ENCODE data around the gene CMIP. TPM values are rescaled to one million over a fixed set of nuclear protein-coding genes. Genes with fewer than 3 reads are reported as not detected.
"Not testable (repeated sequence)": the region's sequence is repeated elsewhere in the genome, so short reads cannot be mapped to it uniquely, and the experiment has no call there.

CMIP gene
- total and polyA plus RNA-seq, 3 experiments from 2014 or later, result 1.0 to 24.4 (median 23.6) TPM

DNA sequence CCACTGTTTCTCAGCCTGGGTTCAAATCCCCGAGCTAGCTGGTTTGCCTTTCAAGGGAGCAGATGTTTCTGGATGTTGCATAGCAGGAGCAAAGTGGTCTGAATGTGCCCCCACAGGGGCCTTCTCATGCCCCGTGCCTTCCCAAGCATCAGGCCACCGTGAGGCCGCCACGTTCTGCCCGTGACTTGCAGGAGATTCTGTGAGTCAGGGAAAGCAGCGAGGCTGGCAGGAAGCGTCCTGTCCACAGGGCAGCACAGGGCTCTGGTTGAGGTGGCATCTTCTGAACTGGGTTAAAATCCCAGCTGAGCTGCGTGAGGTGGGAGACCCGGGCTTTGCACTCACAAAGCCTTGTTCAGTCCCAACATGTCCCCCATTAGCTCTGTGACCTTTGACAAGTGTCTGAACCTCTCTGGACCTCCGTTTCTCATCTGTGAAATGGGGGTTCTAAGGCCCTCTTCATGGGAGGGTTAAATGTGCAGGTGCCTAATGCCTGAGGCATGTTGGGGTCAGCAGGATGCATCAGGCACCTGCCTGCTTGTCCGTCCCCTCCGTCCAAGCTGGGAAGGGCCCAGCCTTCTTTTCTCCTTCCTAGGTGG, 239.7 kb downstream of the CMIP start:
- Histone ChIP-seq H3K27me3 (ENCODE audit: insufficient read depth, low read length, poor library complexity, severe bottlenecking) (no peaks in the 10 kb centered on the region), H3K4me3 (ENCODE audit: low read length) (no peak overlapping the region), H3K4me1 (ENCODE audit: insufficient read depth, low read length) (no peaks in the 10 kb centered on the region), H3K27ac (ENCODE audit: low read depth, low read length) (no peak overlapping the region), H3K9me3 (ENCODE audit: low read length) (no peaks in the 10 kb centered on the region), H3K36me3 (ENCODE audit: insufficient read depth, low read length) (peaks cover 11% of the 10 kb centered on the region)
- peaks cover 0 to 33% (median 2%) of the 10 kb centered on the region in 3 donors for H3K36me3 Mint-ChIP-seq
- no peak overlapping the region for H3K27ac Mint-ChIP-seq
- H3K9me3 Mint-ChIP-seq, result no peaks in the 10 kb centered on the region
- no peak overlapping the region for H3K4me3 Mint-ChIP-seq
- DNase-seq, result no peak
- H3K4me1 Mint-ChIP-seq, result peaks cover 4 to 33% (median 12%) of the 10 kb centered on the region in 3 donors
- POLR2A ChIA-PET, result no interaction called here
- H3K27me3 Mint-ChIP-seq, result no peaks in the 10 kb centered on the region
- CTCF ChIA-PET, result no interaction called here

DNA sequence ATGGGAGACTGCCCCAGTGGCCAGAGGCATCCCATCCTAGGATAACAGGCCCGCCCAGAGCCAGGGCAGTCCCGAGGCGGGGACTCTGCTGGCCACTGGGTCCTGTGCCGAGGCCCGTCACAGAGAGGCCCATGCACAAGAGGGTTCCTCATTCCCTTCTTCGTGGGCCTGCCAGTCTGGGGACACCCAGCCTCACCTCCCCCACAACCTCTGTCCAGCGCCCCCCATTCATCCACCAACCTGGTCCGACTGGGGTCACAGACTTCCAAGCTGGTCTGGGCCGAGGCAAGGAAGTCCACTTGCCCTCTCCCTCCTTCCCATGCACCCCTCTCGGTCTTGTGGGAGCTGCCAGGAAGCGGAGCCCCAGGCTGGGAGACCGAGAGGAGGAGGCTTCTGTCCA, 240.3 kb downstream of the CMIP start:
- ChIA-PET POLR2A (no interaction called here), CTCF (no interaction called here)
- Mint-ChIP-seq H3K27me3 (no peaks in the 10 kb centered on the region), H3K9me3 (no peaks in the 10 kb centered on the region), H3K4me1 (peaks cover 4 to 37% (median 12%) of the 10 kb centered on the region in 3 donors), H3K4me3 (no peak overlapping the region), H3K36me3 (peaks cover 0 to 28% (median 1%) of the 10 kb centered on the region in 3 donors), H3K27ac (no peak overlapping the region)
- H3K4me3 ChIP-seq (ENCODE audit: low read length), result no peak overlapping the region
- H3K27ac ChIP-seq (ENCODE audit: low read depth, low read length), result no peak overlapping the region
- no peaks in the 10 kb centered on the region for H3K4me1 ChIP-seq (ENCODE audit: insufficient read depth, low read length)
- no peaks in the 10 kb centered on the region for H3K27me3 ChIP-seq (ENCODE audit: insufficient read depth, low read length, poor library complexity, severe bottlenecking)
- H3K9me3 ChIP-seq (ENCODE audit: low read length), result no peaks in the 10 kb centered on the region
- peaks cover 5% of the 10 kb centered on the region for H3K36me3 ChIP-seq (ENCODE audit: insufficient read depth, low read length)
- no peak for DNase-seq

DNA sequence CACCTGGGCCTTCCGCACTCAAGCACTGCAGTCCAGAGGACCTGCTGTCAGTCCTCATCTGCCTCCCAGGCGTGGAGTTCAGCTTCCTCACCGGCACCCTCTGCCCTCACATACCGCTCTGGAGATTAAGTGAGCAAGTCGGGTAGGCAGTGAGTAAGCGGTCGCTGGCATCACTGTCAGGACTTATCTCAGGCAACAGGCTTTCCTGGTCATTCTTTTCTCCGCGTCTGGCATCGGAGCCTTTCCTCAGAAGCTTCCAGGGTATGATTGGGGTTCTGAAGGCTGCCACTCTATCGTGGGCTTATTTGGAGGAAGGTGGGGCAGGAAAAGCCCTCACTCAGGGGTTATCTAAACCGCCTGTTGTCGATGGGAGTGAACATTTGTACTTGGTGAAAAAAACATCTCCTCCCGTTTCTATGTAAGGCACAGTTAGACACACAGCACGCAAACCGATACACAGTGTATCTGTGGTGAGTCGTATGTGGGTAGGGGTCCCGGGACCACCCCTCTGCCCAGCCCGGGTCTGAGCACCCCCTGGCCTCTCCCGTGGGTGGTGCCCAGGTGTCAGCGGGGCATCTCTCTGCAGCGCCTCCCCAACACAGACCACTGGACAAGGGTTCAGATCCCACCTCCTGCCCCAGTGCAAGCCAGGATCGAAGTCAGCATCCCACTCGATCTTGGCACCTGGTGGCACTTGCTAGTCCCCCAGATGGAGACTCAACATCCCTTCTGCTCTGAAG, 242.0 kb downstream of the CMIP start:
- no peaks in the 10 kb centered on the region for H3K27me3 ChIP-seq (ENCODE audit: insufficient read depth, low read length, poor library complexity, severe bottlenecking)
- no peaks in the 10 kb centered on the region for H3K9me3 Mint-ChIP-seq
- no peak overlapping the region for H3K27ac ChIP-seq (ENCODE audit: low read depth, low read length)
- H3K27ac Mint-ChIP-seq, result peak overlapping the region in 1 of 8 donors; percentile 36
- no peak overlapping the region for H3K4me3 Mint-ChIP-seq
- no peak for DNase-seq
- H3K9me3 ChIP-seq (ENCODE audit: low read length), result no peaks in the 10 kb centered on the region
- H3K4me1 Mint-ChIP-seq, result peaks cover 4 to 35% (median 8%) of the 10 kb centered on the region in 3 donors
- H3K4me1 ChIP-seq (ENCODE audit: insufficient read depth, low read length), result no peaks in the 10 kb centered on the region
- ChIA-PET POLR2A (no interaction called here), CTCF (no interaction called here)
- H3K27me3 Mint-ChIP-seq, result no peaks in the 10 kb centered on the region
- no peaks in the 10 kb centered on the region for H3K36me3 ChIP-seq (ENCODE audit: insufficient read depth, low read length)
- peaks cover 0 to 18% (median 1%) of the 10 kb centered on the region in 3 donors for H3K36me3 Mint-ChIP-seq
- no peak overlapping the region for H3K4me3 ChIP-seq (ENCODE audit: low read length)

DNA sequence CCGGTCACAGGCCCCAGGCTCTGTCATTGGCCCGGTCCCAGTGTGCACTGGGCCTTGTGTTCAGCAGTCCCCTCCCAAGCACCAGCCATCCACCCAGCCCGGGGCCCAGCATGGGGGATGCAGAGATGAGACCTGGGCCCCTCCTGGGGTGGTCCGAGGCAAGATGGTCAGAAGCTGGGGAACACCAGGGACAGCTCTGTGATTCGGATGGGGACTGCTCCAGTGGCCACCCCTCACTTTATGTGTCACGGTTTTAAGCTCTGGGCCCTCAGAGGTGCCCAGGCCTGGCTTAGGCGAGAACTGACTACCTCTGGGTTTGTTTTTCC, 242.5 kb downstream of the CMIP start:
- ChIA-PET POLR2A (no interaction called here), CTCF (no interaction called here)
- no peaks in the 10 kb centered on the region for H3K27me3 ChIP-seq (ENCODE audit: insufficient read depth, low read length, poor library complexity, severe bottlenecking)
- Mint-ChIP-seq H3K27me3 (no peaks in the 10 kb centered on the region), H3K4me1 (peaks cover 4 to 35% (median 8%) of the 10 kb centered on the region in 3 donors), H3K27ac (no peak overlapping the region), H3K4me3 (no peak overlapping the region), H3K36me3 (peaks cover 0 to 19% (median 2%) of the 10 kb centered on the region in 3 donors), H3K9me3 (no peaks in the 10 kb centered on the region)
- no peak overlapping the region for H3K4me3 ChIP-seq (ENCODE audit: low read length)
- no peak for DNase-seq
- no peak overlapping the region for H3K27ac ChIP-seq (ENCODE audit: low read depth, low read length)
- no peaks in the 10 kb centered on the region for H3K9me3 ChIP-seq (ENCODE audit: low read length)
- no peaks in the 10 kb centered on the region for H3K4me1 ChIP-seq (ENCODE audit: insufficient read depth, low read length)
- H3K36me3 ChIP-seq (ENCODE audit: insufficient read depth, low read length), result no peaks in the 10 kb centered on the region

DNA sequence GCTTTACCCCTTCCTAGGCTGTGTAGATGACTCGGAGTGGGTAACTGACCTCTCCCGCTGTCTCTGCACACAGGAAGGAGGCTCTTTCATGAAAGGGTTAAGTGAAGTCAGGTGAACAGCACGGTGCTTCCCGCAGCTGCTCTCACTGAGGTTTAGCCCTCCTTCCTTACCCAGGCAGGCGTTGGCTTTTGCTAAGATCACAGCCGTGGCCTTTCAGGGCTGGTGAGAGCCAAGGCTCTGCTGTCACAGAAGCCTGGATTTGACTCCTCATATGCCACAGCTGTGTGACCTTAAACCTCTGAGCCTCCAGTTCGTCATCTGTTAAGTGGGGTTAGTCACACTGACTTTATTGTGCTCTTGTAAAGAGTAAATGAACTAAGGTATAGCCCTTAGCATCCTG, 243.6 kb downstream of the CMIP start:
- no peaks in the 10 kb centered on the region for H3K36me3 ChIP-seq (ENCODE audit: insufficient read depth, low read length)
- H3K9me3 Mint-ChIP-seq, result no peaks in the 10 kb centered on the region
- no peak overlapping the region for H3K4me3 ChIP-seq (ENCODE audit: low read length)
- no peaks in the 10 kb centered on the region for H3K27me3 ChIP-seq (ENCODE audit: insufficient read depth, low read length, poor library complexity, severe bottlenecking)
- H3K4me1 ChIP-seq (ENCODE audit: insufficient read depth, low read length), result no peaks in the 10 kb centered on the region
- H3K27me3 Mint-ChIP-seq, result no peaks in the 10 kb centered on the region
- peak overlapping the region in 4 of 8 donors; percentile 7 to 68 (median 32) for H3K27ac Mint-ChIP-seq
- H3K36me3 Mint-ChIP-seq, result peaks cover 0 to 30% (median 2%) of the 10 kb centered on the region in 3 donors
- no peak overlapping the region for H3K4me3 Mint-ChIP-seq
- H3K27ac ChIP-seq (ENCODE audit: low read depth, low read length), result no peak overlapping the region
- ChIA-PET POLR2A (no interaction called here), CTCF (no interaction called here)
- no peak for DNase-seq
- H3K9me3 ChIP-seq (ENCODE audit: low read length), result no peaks in the 10 kb centered on the region
- H3K4me1 Mint-ChIP-seq, result peaks cover 4 to 29% (median 6%) of the 10 kb centered on the region in 3 donors

DNA sequence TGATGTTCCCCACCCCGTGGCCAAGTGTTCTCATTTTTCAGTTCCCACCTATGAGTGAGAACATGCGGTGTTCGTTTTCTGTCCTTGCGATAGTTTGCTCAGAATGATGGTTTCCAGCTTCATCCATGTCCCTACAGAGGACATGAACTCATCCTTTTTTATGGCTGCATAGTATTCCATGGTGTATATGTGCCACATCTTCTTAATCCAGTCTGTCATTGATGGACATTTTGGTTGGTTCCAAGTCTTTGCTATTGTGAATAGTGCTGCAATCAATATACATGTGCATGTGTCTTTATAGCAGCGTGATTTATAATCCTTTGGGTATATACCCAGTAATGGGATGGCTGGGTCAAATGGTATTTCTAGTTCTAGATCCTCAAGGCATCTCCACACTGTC, 244.2 kb downstream of the CMIP start:
- H3K27ac ChIP-seq (ENCODE audit: low read depth, low read length); H3K27me3 ChIP-seq (ENCODE audit: insufficient read depth, low read length, poor library complexity, severe bottlenecking); H3K4me1 ChIP-seq (ENCODE audit: insufficient read depth, low read length); H3K9me3 Mint-ChIP-seq; H3K4me3 Mint-ChIP-seq; H3K36me3 ChIP-seq (ENCODE audit: insufficient read depth, low read length); DNase-seq; CTCF ChIA-PET; H3K27ac Mint-ChIP-seq; H3K27me3 Mint-ChIP-seq; H3K4me3 ChIP-seq (ENCODE audit: low read length); H3K9me3 ChIP-seq (ENCODE audit: low read length); POLR2A ChIA-PET: not testable (repeated sequence)
- peaks cover 4 to 29% (median 6%) of the 10 kb centered on the region in 3 donors for H3K4me1 Mint-ChIP-seq
- peaks cover 0 to 33% (median 2%) of the 10 kb centered on the region in 3 donors for H3K36me3 Mint-ChIP-seq

DNA sequence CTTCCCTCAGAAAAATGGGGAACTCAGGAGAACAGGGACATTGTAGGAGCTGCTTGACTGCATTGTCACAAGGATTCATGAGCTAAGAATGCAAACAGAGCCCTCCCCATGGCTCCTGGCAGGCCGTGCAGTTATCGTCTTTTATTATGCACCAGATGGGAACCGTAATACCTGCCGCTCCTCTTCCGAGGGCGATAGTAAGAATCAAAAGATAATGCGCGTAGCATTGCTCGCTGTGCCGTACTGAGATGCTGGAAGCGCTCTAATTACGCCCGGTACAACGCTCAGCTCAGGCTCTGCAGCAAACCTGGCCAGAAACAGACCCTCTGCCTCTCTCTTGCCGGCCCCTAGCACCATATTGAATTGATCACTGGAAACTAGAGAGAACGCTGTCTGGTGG, 247.4 kb downstream of the CMIP start:
- H3K27me3 Mint-ChIP-seq, result no peaks in the 10 kb centered on the region
- no peaks in the 10 kb centered on the region for H3K4me1 ChIP-seq (ENCODE audit: insufficient read depth, low read length)
- H3K4me3 ChIP-seq (ENCODE audit: low read length), result no peak overlapping the region
- POLR2A ChIA-PET, result no interaction called here
- CTCF ChIA-PET, result no interaction called here
- H3K27me3 ChIP-seq (ENCODE audit: insufficient read depth, low read length, poor library complexity, severe bottlenecking), result no peaks in the 10 kb centered on the region
- H3K9me3 Mint-ChIP-seq, result no peaks in the 10 kb centered on the region
- H3K4me1 Mint-ChIP-seq, result peaks cover 4 to 17% (median 4%) of the 10 kb centered on the region in 3 donors
- H3K27ac ChIP-seq (ENCODE audit: low read depth, low read length), result no peak overlapping the region
- peak overlapping the region in 1 of 8 donors; percentile 82 for H3K27ac Mint-ChIP-seq
- H3K36me3 ChIP-seq (ENCODE audit: insufficient read depth, low read length), result peaks cover 16% of the 10 kb centered on the region
- no peak for DNase-seq
- H3K9me3 ChIP-seq (ENCODE audit: low read length), result no peaks in the 10 kb centered on the region
- H3K4me3 Mint-ChIP-seq, result no peak overlapping the region
- peaks cover 0 to 52% (median 7%) of the 10 kb centered on the region in 3 donors for H3K36me3 Mint-ChIP-seq

DNA sequence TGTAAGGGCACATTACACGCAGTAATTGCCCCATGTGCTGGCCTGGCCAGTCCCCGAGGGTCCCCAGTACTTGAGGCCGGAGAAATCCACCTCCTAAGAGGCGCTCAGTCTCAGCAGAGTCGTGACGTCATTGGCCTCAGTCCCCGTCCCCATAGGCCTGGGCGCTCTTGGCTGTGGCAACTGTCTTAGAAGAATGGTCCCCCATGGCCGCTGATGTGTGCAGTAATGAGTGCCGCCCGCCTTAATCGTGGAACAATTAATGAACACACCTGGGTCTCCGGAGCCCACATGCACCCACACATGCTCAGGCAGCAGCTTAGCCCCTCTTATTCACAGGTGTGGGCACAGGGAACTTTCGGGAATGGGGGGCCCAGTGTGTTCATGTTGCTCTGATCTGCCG, 248.0 kb downstream of the CMIP start:
- H3K27me3 Mint-ChIP-seq, result no peaks in the 10 kb centered on the region
- Histone ChIP-seq H3K27ac (ENCODE audit: low read depth, low read length) (no peak overlapping the region), H3K9me3 (ENCODE audit: low read length) (no peaks in the 10 kb centered on the region), H3K36me3 (ENCODE audit: insufficient read depth, low read length) (peaks cover 17% of the 10 kb centered on the region), H3K27me3 (ENCODE audit: insufficient read depth, low read length, poor library complexity, severe bottlenecking) (no peaks in the 10 kb centered on the region), H3K4me1 (ENCODE audit: insufficient read depth, low read length) (no peaks in the 10 kb centered on the region), H3K4me3 (ENCODE audit: low read length) (no peak overlapping the region)
- H3K36me3 Mint-ChIP-seq, result peaks cover 0 to 57% (median 7%) of the 10 kb centered on the region in 3 donors
- no peak overlapping the region for H3K4me3 Mint-ChIP-seq
- no peak for DNase-seq
- peaks cover 4 to 14% (median 4%) of the 10 kb centered on the region in 3 donors for H3K4me1 Mint-ChIP-seq
- peak overlapping the region in 1 of 8 donors; percentile 88 for H3K27ac Mint-ChIP-seq
- CTCF ChIA-PET, result no interaction called here
- H3K9me3 Mint-ChIP-seq, result no peaks in the 10 kb centered on the region
- POLR2A ChIA-PET, result no interaction called here

Measured in CD8-positive, alpha-beta memory T cell (primary cell).